ENCODE results near the gene ANK3. TPM values are rescaled to one million over a fixed set of nuclear protein-coding genes. Genes with fewer than 3 reads are reported as not detected.

ANK3 gene
- total RNA-seq, 1 experiment from 2014 or later = 29.8 TPM

DNA sequence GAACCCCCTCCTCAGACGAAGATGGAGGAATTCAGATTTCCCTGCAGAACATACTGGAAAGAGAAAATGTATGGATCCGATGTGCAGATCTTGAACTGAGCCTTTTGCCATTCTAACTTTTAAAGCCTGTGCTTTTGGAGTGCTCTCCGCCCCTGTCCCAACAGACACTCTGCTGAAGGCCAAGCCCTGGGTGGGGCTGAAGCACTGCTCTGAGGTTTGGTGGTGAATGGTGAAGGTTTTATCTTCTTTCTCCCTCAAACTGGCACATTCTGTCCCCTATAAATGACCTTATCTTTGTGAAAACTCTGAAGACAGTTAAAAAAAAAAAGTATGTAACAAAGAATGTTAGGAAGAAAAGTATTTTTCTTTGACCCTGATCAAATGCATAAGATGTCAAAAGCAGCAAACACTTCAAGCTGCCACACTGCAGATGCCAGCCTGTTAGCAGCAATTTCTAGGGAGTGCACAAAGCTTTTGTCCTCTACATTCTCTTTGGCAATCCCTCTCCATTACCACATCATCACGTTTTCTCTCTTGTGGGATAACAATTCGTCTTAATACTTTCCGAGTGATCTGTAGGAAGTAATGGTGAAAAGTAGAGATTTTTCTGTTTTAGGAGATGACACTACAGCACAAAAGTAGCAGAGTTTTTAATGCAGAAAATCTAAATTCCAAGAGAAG, 346.0 kb downstream of the ANK3 start:
- Mint-ChIP-seq H3K9me3 (ENCODE audit: low read depth, unreplicated experiment) (no peaks in the 10 kb centered on the region), H3K27me3 (ENCODE audit: unreplicated experiment) (no peaks in the 10 kb centered on the region), H3K36me3 (ENCODE audit: insufficient read depth, unreplicated experiment) (peaks cover 5% of the 10 kb centered on the region), H3K4me1 (ENCODE audit: low read depth, unreplicated experiment) (peaks cover 24% of the 10 kb centered on the region), H3K4me3 (ENCODE audit: low read depth, unreplicated experiment) (no peak overlapping the region), H3K27ac (ENCODE audit: unreplicated experiment) (no peak overlapping the region)
- CTCF ChIA-PET = no interaction called here
- no TSS peak for BruUV-seq (replicated peaks)
- DNase-seq = no peak
- intact Hi-C loops (cut with micrococcal nuclease; ENCODE audit: unreplicated experiment) = no loop called here
- TF ChIP-seq, protein P1, sequence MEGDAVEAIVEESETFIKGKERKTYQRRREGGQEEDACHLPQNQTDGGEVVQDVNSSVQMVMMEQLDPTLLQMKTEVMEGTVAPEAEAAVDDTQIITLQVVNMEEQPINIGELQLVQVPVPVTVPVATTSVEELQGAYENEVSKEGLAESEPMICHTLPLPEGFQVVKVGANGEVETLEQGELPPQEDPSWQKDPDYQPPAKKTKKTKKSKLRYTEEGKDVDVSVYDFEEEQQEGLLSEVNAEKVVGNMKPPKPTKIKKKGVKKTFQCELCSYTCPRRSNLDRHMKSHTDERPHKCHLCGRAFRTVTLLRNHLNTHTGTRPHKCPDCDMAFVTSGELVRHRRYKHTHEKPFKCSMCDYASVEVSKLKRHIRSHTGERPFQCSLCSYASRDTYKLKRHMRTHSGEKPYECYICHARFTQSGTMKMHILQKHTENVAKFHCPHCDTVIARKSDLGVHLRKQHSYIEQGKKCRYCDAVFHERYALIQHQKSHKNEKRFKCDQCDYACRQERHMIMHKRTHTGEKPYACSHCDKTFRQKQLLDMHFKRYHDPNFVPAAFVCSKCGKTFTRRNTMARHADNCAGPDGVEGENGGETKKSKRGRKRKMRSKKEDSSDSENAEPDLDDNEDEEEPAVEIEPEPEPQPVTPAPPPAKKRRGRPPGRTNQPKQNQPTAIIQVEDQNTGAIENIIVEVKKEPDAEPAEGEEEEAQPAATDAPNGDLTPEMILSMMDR (IDR thresholded peaks at IDR 0.05; ENCODE audit: unreplicated experiment) = no peak

DNA sequence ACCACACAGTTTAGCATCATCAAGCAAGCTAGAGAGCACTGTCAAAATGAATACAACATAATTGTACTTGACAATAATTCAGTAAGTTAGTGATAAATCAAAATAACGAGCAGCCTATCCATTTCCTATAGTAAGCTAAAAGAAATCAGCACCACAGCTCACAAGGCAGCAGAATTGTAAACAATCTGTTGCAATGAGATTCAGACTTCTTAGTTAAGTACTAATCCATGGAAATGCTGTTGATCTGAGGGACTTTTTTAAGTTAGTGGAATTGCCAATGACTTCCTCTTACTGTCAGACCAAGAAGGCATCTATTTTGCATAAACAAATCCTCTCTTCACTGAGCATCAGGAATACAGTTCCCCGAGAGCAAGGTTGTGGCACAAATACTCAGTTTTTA, 346.8 kb downstream of the ANK3 start:
- no peak overlapping the region for H3K4me3 Mint-ChIP-seq (ENCODE audit: low read depth, unreplicated experiment)
- H3K27ac Mint-ChIP-seq (ENCODE audit: unreplicated experiment) = no peak overlapping the region
- H3K4me1 Mint-ChIP-seq (ENCODE audit: low read depth, unreplicated experiment) = peaks cover 24% of the 10 kb centered on the region
- no peaks in the 10 kb centered on the region for H3K9me3 Mint-ChIP-seq (ENCODE audit: low read depth, unreplicated experiment)
- intact Hi-C loops (cut with micrococcal nuclease; ENCODE audit: unreplicated experiment) = no loop called here
- CTCF ChIA-PET = interaction anchor here (0.6 to 1.9 kb wide), 2 partner anchors 52 to 178 kb away, joined by 4 to 5 read pairs; no protein-coding TSS in a partner anchor
- BruUV-seq (replicated peaks) = no TSS peak
- DNase-seq = no peak
- TF ChIP-seq, protein P1 (IDR thresholded peaks at IDR 0.05; ENCODE audit: unreplicated experiment) = no peak
- no peaks in the 10 kb centered on the region for H3K27me3 Mint-ChIP-seq (ENCODE audit: unreplicated experiment)
- H3K36me3 Mint-ChIP-seq (ENCODE audit: insufficient read depth, unreplicated experiment) = peaks cover 5% of the 10 kb centered on the region

DNA sequence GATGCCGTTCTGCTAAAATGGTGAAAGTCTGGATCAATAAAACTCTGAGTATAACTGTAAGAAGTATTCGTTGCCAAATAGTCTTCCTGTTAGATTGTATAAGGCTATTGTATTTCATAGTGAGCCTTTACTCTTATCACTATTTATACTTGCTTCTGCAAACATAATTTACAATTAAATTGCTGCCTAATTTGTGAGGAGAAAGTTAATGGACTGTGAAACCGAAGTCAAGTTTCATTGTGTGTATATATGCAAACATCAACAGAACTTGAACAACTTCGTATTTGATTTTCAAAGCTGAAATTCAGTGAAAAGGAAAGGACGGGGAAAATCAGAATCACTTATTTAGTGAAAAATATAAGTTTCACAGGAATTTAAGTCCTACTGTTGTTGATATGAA, 347.4 kb downstream of the ANK3 start:
- no TSS peak for BruUV-seq (replicated peaks)
- TF ChIP-seq, protein P1 (IDR thresholded peaks at IDR 0.05; ENCODE audit: unreplicated experiment) = no peak
- H3K9me3 Mint-ChIP-seq (ENCODE audit: low read depth, unreplicated experiment) = no peaks in the 10 kb centered on the region
- H3K27me3 Mint-ChIP-seq (ENCODE audit: unreplicated experiment) = no peaks in the 10 kb centered on the region
- no peak for DNase-seq
- no peak overlapping the region for H3K27ac Mint-ChIP-seq (ENCODE audit: unreplicated experiment)
- no peak overlapping the region for H3K4me3 Mint-ChIP-seq (ENCODE audit: low read depth, unreplicated experiment)
- H3K4me1 Mint-ChIP-seq (ENCODE audit: low read depth, unreplicated experiment) = peaks cover 24% of the 10 kb centered on the region
- peaks cover 5% of the 10 kb centered on the region for H3K36me3 Mint-ChIP-seq (ENCODE audit: insufficient read depth, unreplicated experiment)
- CTCF ChIA-PET = interaction anchor here (0.6 to 1.9 kb wide), 2 partner anchors 51 to 177 kb away, joined by 4 to 5 read pairs; no protein-coding TSS in a partner anchor
- intact Hi-C loops (cut with micrococcal nuclease; ENCODE audit: unreplicated experiment) = no loop called here

DNA sequence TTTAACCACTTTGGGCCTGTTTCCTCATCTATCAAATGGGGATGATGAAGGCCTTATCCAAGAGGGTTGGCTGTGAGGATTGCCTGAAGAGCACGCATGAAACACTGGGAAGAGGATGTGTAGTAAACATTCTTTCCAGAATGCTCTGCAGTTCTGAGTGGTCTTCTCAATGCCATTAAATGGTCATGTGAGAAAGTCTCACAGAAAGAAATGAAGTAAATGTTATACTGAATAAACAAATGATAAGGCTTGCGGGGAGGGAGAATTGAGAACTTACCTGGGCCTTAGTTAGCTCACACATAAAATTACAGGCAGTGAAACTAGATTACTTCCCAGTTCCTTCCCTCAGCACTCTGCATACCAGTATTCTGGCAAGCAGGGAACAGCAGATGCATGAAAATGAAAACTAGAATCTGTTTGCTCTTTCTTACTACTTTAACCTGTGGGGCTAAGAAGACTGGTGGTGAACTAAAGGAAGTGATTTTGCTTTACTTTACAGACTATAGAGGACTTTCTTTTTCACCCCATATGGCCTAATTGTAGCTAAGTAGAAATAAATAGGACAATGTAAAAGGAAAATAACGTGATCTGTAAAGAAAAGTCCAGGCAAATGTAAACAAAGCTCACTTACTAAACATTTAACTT, 348.1 kb downstream of the ANK3 start:
- H3K4me3 Mint-ChIP-seq (ENCODE audit: low read depth, unreplicated experiment) = no peak overlapping the region
- no peaks in the 10 kb centered on the region for H3K9me3 Mint-ChIP-seq (ENCODE audit: low read depth, unreplicated experiment)

More for the DNA sequence above, 348.1 kb downstream of the ANK3 start:
- Mint-ChIP-seq H3K4me1 (ENCODE audit: low read depth, unreplicated experiment) (peaks cover 24% of the 10 kb centered on the region), H3K27me3 (ENCODE audit: unreplicated experiment) (no peaks in the 10 kb centered on the region), H3K36me3 (ENCODE audit: insufficient read depth, unreplicated experiment) (peaks cover 5% of the 10 kb centered on the region), H3K27ac (ENCODE audit: unreplicated experiment) (no peak overlapping the region)
- intact Hi-C loops (cut with micrococcal nuclease; ENCODE audit: unreplicated experiment) = no loop called here
- BruUV-seq (replicated peaks) = no TSS peak
- TF ChIP-seq, protein P1 (IDR thresholded peaks at IDR 0.05; ENCODE audit: unreplicated experiment) = no peak
- CTCF ChIA-PET = interaction anchor here (1.9 kb wide), 1 partner anchor 177 kb away, joined by 4 read pairs; no protein-coding TSS in a partner anchor
- no peak for DNase-seq
